SK-N-SH treated with all-trans-retinoic acid at 6 μM for 48 hours (cell line): ENCODE measurements around the gene CLCA1.
"Not testable (repeated sequence)": the region's sequence is repeated elsewhere in the genome, so short reads cannot be mapped to it uniquely, and the experiment has no call there.

Experiments used
- ATAC-seq: fragments of 200-7000 bp; cut with Tn5 transposase; 3 replicates; pipeline ENCODE4 v1.9.1; 2020; ENCODE audit warnings: mild to moderate bottlenecking, moderate library complexity
- BACH2 ChIP-seq: fragments of 250-450 bp; sonication (Bioruptor Pico); IDR thresholded peaks from 2 replicates; pipeline ENCODE4 v1.9.0; 2021; ENCODE audit warnings: mild to moderate bottlenecking, borderline replicate concordance
- CREB5 ChIP-seq: fragments of 250-450 bp; sonication (Bioruptor Pico); IDR thresholded peaks from 2 replicates; pipeline ENCODE4 v1.5.1; 2020; ENCODE audit warnings: low read depth, mild to moderate bottlenecking, moderate library complexity
- CSDC2 ChIP-seq: fragments of 250-450 bp; sonication (Bioruptor Pico); IDR thresholded peaks from 2 replicates; pipeline ENCODE4 v1.5.0; 2020; ENCODE audit warnings: mild to moderate bottlenecking, moderate library complexity
- CSRNP3 ChIP-seq: fragments of 250-450 bp; sonication (Bioruptor Pico); IDR thresholded peaks from 2 replicates; pipeline ENCODE4 v1.5.1; 2021; ENCODE audit warnings: mild to moderate bottlenecking, moderate library complexity
- GLIS3 ChIP-seq: fragments of 250-450 bp; sonication (Bioruptor Pico); IDR thresholded peaks from 2 replicates; pipeline ENCODE4 v1.5.0; 2020; ENCODE audit warnings: mild to moderate bottlenecking, moderate library complexity
- ISL1 ChIP-seq: fragments of 250-450 bp; sonication (Bioruptor Pico); IDR thresholded peaks from 2 replicates; pipeline ENCODE4 v2.1.2; 2022; ENCODE audit warnings: mild to moderate bottlenecking, moderate library complexity
- PPARA ChIP-seq: fragments of 250-450 bp; sonication (Bioruptor Pico); IDR thresholded peaks from 2 replicates; pipeline ENCODE4 v1.5.0; 2020; ENCODE audit warnings: mild to moderate bottlenecking, borderline replicate concordance
- RARB ChIP-seq: fragments of 250-450 bp; sonication (Bioruptor Pico); IDR thresholded peaks from 2 replicates; pipeline ENCODE4 v1.8.0; 2021; ENCODE audit warnings: mild to moderate bottlenecking, moderate library complexity
- SNAI2 ChIP-seq: fragments of 250-450 bp; sonication (Bioruptor Pico); IDR thresholded peaks from 2 replicates; pipeline ENCODE4 v1.5.0; 2020; ENCODE audit warnings: mild to moderate bottlenecking, moderate library complexity
- TCF4 ChIP-seq: fragments of 250-450 bp; sonication (Bioruptor Pico); IDR thresholded peaks from 2 replicates; pipeline ENCODE4 v1.8.0; 2021; ENCODE audit warnings: mild to moderate bottlenecking, moderate library complexity, borderline replicate concordance
- TSHZ2 ChIP-seq: fragments of 250-450 bp; sonication (Bioruptor Pico); IDR thresholded peaks from 2 replicates; pipeline ENCODE4 v1.5.0; 2020; ENCODE audit warnings: mild to moderate bottlenecking, moderate library complexity
- ZC3H10 ChIP-seq: fragments of 250-450 bp; sonication (Bioruptor Pico); IDR thresholded peaks from 2 replicates; pipeline ENCODE4 v1.5.1; 2021; ENCODE audit warnings: mild to moderate bottlenecking, moderate library complexity
- ZFP30 ChIP-seq: fragments of 450-650 bp; formaldehyde crosslinking; IDR thresholded peaks from 2 replicates; pipeline ENCODE4 v1.5.0; 2022; ENCODE audit warnings: mild to moderate bottlenecking, moderate library complexity
- ZNF565 ChIP-seq: fragments of 450-650 bp; formaldehyde crosslinking; conservative IDR thresholded peaks from 2 replicates; pipeline ENCODE4 v1.5.0; 2020; ENCODE audit warnings: low read depth, mild to moderate bottlenecking, moderate library complexity

Gene CLCA1

GRCh38 chr1:86499987-86500593 is 31.4 kb downstream of the CLCA1 start:
- ATAC-seq: no peak; the same call in 2 of the 3 replicates
- TF ChIP-seq CREB5 (CRISPR knock-in tag) (no peak), BACH2 (CRISPR knock-in tag) (no peak), SNAI2 (CRISPR knock-in tag) (no peak), ZFP30 (CRISPR knock-in tag) (no peak)

GRCh38 chr1:86500714-86501113 is 32.0 kb downstream of the CLCA1 start:
- TF ChIP-seq TSHZ2 (CRISPR knock-in tag): no peak
- no peak for TF ChIP-seq CREB5 (CRISPR knock-in tag)
- no peak for TF ChIP-seq CSRNP3
- TF ChIP-seq PPARA: no peak
- no peak for TF ChIP-seq GLIS3 (CRISPR knock-in tag)
- no peak for TF ChIP-seq TCF4 (CRISPR knock-in tag)
- TF ChIP-seq CSDC2 (CRISPR knock-in tag): no peak
- no peak for TF ChIP-seq ZNF565 (CRISPR knock-in tag)
- no peak for TF ChIP-seq ZC3H10 (CRISPR knock-in tag)
- no peak for TF ChIP-seq ISL1 (CRISPR knock-in tag)
- no peak for TF ChIP-seq RARB (CRISPR knock-in tag)
- TF ChIP-seq SNAI2 (CRISPR knock-in tag): no peak
- ATAC-seq: no peak

GRCh38 chr1:86502125-86502646 is 33.5 kb downstream of the CLCA1 start:
- ATAC-seq: not testable (repeated sequence)

- TF ChIP-seq CSRNP3 (no peak), CREB5 (CRISPR knock-in tag) (no peak)
- no peak for ATAC-seq
These were observed 34.1 kb downstream of the CLCA1 start for GRCh38 chr1:86502721-86503405.
